Activated naive CD4-positive, alpha-beta T cell treated with anti-CD3 and anti-CD28 coated beads, Interleukin-2, amount 50 U/mL, for 24 hours (primary cell): ENCODE measurements around the gene LTN1.
"Not testable (repeated sequence)": the region's sequence is repeated elsewhere in the genome, so short reads cannot be mapped to it uniquely, and the experiment has no call there.

Experiments used
- H3K27ac Mint-ChIP-seq: one replicate; pipeline ENCODE4 v1.8.0; 2021; ENCODE audit warnings: mild to moderate bottlenecking, mixed read lengths
- H3K27me3 Mint-ChIP-seq: one replicate; pipeline ENCODE4 v1.8.0; 2021; ENCODE audit warnings: mixed read lengths
- H3K36me3 Mint-ChIP-seq: one replicate; pipeline ENCODE4 v1.8.0; 2021; ENCODE audit warnings: mixed read lengths
- H3K4me1 Mint-ChIP-seq: one replicate; pipeline ENCODE4 v1.8.0; 2021; ENCODE audit warnings: mixed read lengths
- H3K4me3 Mint-ChIP-seq: one replicate; pipeline ENCODE4 v1.8.0; 2021; ENCODE audit warnings: mild to moderate bottlenecking, mixed read lengths
- H3K9me3 Mint-ChIP-seq: one replicate; pipeline ENCODE4 v1.8.0; 2021; ENCODE audit warnings: mixed read lengths

Gene LTN1

DNA sequence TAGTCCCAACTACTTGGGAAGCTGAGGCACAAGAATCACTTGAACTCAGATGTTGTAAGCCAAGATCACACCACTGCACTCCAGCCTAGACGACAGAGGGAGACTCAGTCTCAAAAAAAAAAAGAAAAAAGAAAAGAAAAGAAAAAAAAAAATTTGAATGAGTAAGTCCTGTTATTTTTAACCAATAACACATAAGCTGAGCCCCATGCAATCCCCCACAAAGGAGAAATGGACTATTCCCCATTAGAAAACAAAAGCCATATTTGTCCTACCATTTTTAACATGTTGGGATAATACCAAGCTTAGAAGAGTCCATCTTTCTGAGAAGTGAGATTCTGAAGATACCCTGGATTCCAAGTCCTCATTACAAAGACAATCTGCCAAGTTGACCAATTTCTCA, 32.4 kb downstream of the LTN1 start:
- Mint-ChIP-seq H3K4me1 (peaks cover 10% of the 10 kb centered on the region), H3K27ac (no peak overlapping the region), H3K9me3 (no peaks in the 10 kb centered on the region), H3K36me3 (peaks cover 21% of the 10 kb centered on the region), H3K4me3 (no peak overlapping the region), H3K27me3 (no peaks in the 10 kb centered on the region)

DNA sequence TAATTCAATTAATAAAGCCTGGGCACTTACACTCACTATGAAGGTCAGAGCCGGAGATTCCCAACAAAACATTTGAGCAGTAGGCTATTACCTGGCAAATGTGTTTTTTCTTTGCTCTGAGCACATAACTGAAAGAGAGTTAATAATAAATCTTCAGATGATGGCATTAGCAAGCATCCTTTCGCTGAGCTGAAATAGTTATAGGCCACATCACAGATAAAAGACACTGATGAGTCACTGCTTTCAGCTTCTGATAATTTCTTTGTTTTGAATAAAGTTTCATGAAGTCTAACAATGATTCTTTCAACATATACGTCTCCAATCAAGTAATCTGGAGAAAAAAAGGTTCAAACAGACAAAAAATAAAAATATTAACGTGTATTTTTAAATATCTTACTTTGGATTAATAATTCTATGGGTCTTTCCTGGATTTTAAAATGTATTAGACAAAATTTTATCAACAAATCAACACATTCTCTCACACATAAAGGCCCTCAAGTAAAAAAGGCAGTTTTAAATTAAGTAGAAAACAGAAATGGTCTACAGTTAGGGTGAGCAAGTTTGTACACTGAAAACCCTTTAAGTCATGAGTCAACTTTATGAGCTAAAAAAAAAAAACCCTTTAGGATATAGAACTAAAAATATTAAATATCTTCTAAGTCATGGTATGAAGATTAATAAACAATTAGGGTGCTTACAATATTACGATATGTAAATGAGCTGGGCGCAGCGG, 33.1 kb downstream of the LTN1 start:
- Mint-ChIP-seq H3K27ac (no peak overlapping the region), H3K9me3 (no peaks in the 10 kb centered on the region), H3K27me3 (no peaks in the 10 kb centered on the region), H3K4me1 (peaks cover 10% of the 10 kb centered on the region), H3K4me3 (no peak overlapping the region), H3K36me3 (peaks cover 24% of the 10 kb centered on the region)

DNA sequence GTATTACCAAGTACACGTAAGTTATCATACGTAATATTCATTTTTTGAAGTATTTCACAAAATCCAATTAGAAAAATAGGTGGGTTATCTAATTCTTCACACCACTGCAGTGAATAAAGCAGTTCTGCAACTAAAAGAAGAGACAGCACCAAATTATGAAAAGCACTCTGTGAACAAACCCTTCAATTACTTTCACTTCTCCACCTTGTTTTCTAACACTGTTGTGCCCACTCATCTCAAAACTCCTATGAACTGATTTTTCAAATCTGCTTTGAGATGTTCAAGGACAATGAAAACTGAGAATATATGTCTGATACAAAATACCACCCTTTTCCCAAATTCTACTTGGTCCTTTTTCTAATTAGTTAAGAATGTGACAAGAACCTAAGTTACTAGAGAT, 39.4 kb downstream of the LTN1 start:
- Mint-ChIP-seq H3K4me1 (peaks cover 9% of the 10 kb centered on the region), H3K36me3 (peaks cover 24% of the 10 kb centered on the region), H3K27ac (no peak overlapping the region), H3K4me3 (no peak overlapping the region), H3K9me3 (no peaks in the 10 kb centered on the region), H3K27me3 (no peaks in the 10 kb centered on the region)

DNA sequence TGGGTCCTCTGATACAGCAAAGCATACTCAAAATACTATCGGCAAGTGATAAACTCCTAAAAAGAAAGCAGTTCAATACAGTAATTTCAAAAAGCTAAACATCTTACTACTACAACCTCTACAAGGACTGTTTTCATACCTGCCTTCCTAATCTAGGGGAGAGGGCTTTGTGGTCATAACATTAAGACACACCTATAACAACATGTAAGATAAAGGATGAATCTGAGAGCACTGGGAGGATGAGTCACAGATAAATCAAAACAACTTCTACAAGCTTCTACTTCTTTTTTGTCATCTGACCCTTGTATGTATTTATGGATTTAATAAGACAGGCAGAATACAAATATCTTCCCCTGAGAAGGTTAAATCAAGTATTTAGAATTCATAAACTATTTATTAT, 40.0 kb downstream of the LTN1 start:
- no peak overlapping the region for H3K27ac Mint-ChIP-seq

DNA sequence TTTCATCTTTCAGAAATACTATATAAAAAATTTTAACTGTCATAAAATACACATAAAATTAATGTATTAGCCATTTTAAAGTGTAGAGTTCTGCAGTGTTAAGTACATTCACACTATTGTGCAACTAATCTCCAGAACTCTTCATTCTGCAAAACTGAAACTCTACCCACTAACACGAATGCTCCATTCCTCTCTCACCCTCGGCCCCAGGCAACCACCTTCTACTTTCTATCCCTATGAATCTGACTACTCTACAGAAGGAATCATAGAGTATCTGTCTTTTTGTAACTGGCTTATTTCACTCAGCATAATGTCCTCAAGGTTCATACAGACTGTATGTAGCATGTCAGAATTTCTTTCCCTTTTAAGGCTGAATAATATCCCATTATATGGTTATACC, 43.4 kb downstream of the LTN1 start:
- Mint-ChIP-seq H3K36me3 (peaks cover 11% of the 10 kb centered on the region), H3K27me3 (no peaks in the 10 kb centered on the region), H3K27ac (no peak overlapping the region), H3K4me1 (peaks cover 7% of the 10 kb centered on the region), H3K9me3 (no peaks in the 10 kb centered on the region), H3K4me3 (no peak overlapping the region)

More for the DNA sequence above, 40.0 kb downstream of the LTN1 start:
- Mint-ChIP-seq H3K4me1 (peaks cover 9% of the 10 kb centered on the region), H3K4me3 (no peak overlapping the region), H3K36me3 (peaks cover 23% of the 10 kb centered on the region), H3K27me3 (no peaks in the 10 kb centered on the region), H3K9me3 (no peaks in the 10 kb centered on the region)

DNA sequence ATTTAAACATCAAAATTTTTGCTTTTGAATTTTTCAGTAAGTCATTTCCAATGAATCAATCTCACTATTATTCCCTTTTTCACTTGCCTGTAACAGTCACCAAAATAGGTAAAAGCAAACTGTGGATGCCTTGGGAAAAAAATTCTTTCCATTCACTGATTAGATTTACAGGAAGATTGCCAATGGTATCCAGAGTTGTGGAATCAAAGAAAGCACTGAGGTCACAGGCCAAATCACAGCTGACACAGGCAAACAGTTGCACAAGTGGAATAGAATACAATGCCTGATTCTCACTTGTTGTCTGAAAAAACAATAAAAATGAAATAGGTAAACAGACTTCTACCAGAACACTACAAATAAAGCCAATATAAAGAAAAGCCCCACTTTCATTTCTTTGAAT, 48.4 kb downstream of the LTN1 start:
- H3K4me3 Mint-ChIP-seq, result no peak overlapping the region
- H3K9me3 Mint-ChIP-seq, result no peaks in the 10 kb centered on the region
- no peaks in the 10 kb centered on the region for H3K27me3 Mint-ChIP-seq
- peaks cover 7% of the 10 kb centered on the region for H3K36me3 Mint-ChIP-seq
- no peaks in the 10 kb centered on the region for H3K4me1 Mint-ChIP-seq
- H3K27ac Mint-ChIP-seq, result peak overlapping the region; percentile 23

DNA sequence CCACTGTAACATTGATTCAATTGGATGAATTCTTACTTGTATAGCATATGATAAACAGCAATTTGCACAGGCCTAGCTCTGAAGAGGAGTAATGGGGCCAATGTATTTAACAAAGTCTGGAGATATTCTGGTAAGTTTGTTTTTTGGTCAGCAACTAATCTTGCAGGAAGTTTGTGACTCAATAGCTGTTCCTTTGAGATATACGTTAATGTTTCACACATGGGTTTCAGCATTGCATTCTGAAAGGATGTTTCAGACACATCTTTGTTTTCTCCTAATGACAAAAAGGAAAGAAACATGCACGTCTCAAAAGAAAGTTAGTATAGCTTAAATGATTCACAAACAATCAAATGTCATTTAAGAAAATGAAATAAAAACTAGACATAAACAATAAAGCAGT, 49.0 kb downstream of the LTN1 start:
- Mint-ChIP-seq H3K9me3 (no peaks in the 10 kb centered on the region), H3K27ac (no peak overlapping the region), H3K36me3 (peaks cover 5% of the 10 kb centered on the region), H3K4me3 (no peak overlapping the region), H3K4me1 (no peaks in the 10 kb centered on the region), H3K27me3 (no peaks in the 10 kb centered on the region)

DNA sequence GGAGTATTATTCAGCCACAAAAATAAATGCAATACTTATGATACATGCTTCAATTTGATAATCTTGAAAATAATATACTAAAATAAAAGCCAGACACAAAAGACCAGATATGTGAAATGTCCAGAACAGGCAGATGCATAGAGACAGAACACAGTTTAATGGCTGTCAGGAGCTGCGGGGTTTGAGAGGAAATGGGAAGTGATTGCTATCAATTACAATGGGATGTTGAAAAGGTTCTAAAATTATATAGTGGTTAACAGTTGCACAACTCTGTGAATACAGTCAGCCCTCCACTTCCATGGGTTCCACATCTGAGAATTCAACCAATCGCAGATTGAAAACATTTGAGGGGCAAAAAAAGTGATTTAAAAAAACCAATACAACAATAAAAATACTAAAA, 54.0 kb downstream of the LTN1 start:
- H3K36me3 Mint-ChIP-seq, result peaks cover 13% of the 10 kb centered on the region

DNA sequence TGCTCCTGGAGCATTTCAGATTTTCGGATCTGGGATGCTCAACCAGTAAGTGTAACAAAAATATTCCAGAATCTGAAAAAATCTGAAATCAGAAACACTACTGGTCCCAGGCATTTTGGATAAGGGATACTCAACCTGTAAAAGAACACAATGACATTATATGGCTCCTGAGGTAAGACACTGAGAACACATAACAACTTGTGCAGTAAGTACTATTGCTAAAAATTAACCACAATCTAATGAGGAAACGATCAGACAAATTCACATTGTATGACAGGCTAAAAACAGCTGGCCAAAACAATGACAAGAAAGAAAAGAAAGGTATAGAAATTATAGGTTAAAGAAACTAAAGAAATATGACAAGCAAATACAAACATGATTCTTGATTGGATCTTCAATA, 54.9 kb downstream of the LTN1 start:
- Mint-ChIP-seq H3K4me3 (no peak overlapping the region), H3K9me3 (no peaks in the 10 kb centered on the region), H3K36me3 (peaks cover 15% of the 10 kb centered on the region), H3K4me1 (no peaks in the 10 kb centered on the region), H3K27ac (no peak overlapping the region), H3K27me3 (no peaks in the 10 kb centered on the region)

More for the DNA sequence above, 54.0 kb downstream of the LTN1 start:
- Mint-ChIP-seq H3K4me1 (no peaks in the 10 kb centered on the region), H3K27me3 (no peaks in the 10 kb centered on the region), H3K9me3 (no peaks in the 10 kb centered on the region), H3K27ac (no peak overlapping the region), H3K4me3 (no peak overlapping the region)

DNA sequence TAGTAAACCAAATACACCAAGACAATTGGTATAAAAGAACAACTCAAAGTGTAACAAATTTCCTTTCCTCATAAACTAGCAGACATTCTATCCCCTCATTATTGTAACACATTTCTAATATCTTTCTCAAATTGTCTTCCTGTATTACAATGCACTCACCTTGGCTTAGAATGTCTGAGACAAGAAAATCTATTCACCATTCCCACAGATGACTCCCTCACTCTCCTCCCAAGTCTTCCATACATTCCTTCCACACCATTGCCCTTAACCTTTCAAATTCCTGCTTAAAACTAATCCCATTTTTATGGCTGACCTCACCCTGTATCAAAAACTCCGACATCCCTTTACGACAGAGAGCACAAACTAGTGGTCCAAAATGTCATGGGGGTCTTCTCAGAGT, 56.0 kb downstream of the LTN1 start:
- peaks cover 19% of the 10 kb centered on the region for H3K36me3 Mint-ChIP-seq
- no peaks in the 10 kb centered on the region for H3K27me3 Mint-ChIP-seq
- H3K27ac Mint-ChIP-seq, result peak overlapping the region; percentile 9
- H3K4me1 Mint-ChIP-seq, result no peaks in the 10 kb centered on the region
- H3K4me3 Mint-ChIP-seq, result no peak overlapping the region
- no peaks in the 10 kb centered on the region for H3K9me3 Mint-ChIP-seq

DNA sequence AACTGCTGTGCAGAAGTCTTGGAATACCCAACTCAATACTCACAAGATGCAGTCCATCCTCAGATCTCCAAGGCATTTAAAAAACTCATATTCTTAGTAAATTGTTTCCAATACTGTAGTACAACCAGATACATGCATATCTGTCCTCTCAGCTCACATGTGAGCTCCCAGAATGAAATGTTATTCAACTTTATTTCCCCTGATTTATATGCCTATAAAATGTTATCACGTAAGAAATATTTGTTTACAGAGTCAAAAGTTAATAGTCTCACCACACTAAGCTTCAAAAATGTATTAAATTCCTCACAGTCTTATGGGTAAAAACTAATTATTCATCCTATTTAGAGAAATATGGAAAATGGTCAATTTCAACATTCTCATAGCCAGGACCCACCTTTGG, 56.6 kb downstream of the LTN1 start:
- Mint-ChIP-seq H3K4me3 (no peak overlapping the region), H3K27me3 (no peaks in the 10 kb centered on the region), H3K27ac (peak overlapping the region; percentile 27), H3K36me3 (peaks cover 17% of the 10 kb centered on the region), H3K9me3 (no peaks in the 10 kb centered on the region), H3K4me1 (no peaks in the 10 kb centered on the region)

DNA sequence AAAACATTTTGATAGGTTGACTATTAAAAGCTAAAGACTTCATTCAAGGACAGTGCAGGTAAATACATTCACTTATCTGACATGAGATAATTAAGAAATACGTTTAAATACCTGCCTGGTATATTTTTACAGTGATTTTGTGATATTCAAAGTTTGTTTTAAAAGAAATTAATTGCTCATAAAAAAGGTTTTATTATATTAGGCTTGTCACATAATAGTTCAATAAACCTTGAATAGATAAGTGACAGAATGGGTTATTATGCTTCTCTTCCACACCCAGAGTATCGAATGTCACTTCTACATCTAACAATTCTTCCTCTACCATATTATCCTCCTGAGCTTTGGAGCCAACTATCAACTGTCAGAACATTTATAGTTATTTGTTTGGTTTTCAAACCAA, 60.0 kb downstream of the LTN1 start:
- H3K27ac Mint-ChIP-seq, result no peak overlapping the region
- H3K4me3 Mint-ChIP-seq, result no peak overlapping the region
- no peaks in the 10 kb centered on the region for H3K4me1 Mint-ChIP-seq
- peaks cover 19% of the 10 kb centered on the region for H3K36me3 Mint-ChIP-seq
- no peaks in the 10 kb centered on the region for H3K9me3 Mint-ChIP-seq
- no peaks in the 10 kb centered on the region for H3K27me3 Mint-ChIP-seq

DNA sequence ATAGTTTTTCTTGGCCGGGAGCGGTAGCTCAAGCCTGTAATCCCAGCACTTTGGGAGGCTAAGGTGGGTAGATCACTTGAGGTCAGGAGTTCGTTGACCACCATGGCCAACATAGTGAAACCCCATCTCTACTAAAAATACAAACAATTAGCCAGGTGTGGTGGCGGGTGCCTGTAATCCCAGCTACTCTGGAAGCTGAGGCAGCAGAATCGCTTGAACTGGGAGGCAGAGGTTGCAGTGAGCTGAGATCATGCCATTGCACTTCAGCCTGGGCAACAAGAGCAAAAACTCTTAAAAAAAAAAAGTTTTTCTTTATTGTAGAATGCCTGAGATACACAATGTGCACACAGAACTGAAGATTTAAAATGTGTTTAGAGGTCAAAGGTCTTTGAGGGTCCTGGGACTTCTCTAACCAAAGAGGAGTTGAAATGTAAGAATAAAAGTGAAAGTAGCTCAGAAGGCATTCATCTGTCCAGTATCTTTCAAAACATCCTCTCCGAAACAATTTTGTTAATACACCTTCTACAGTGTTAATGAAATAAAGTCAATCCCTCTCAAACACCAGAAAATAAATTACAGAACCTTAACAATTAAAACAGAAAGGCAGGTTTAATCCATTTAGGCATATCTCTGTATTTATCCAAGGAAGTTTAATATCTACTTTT, 60.8 kb downstream of the LTN1 start:
- peaks cover 22% of the 10 kb centered on the region for H3K36me3 Mint-ChIP-seq

DNA sequence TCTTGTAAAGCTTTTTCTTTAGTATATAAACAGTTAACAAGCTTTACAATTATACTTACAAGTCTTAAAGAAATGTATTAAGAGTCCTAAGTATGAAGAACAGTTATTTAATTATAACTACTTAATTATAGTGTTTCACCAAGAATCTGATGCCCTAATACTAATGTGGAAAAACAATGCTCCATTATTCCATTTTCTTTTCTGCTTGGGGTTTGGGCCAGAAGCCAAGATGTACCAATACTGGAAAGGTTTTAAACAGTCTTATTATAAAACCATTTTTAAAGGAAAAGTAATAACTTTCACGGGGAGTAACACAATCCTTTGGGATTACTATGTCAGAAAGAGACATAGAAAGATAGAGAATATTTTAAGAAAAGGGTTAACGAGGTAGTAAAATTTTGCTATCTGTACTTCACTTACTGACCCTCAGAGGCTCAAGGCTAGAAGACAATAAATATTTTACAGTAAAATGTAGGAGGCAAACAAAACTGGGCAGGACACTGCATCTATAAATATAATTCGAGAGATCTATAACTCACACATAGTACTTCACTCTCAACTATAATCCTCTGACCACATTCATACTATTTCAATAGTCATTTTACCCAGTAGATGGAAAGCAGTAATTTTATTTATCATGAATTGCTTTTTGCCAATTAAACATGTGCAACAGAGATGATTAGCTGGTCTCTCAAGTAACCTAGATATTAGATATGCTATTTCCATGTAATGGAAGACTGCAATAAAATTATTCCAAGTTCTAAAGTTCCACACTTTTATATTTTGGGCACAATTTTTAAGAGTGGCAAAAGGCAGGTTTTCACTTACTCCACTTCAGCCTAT, 63.9 kb downstream of the LTN1 start:
- no peaks in the 10 kb centered on the region for H3K9me3 Mint-ChIP-seq
- H3K36me3 Mint-ChIP-seq, result peaks cover 30% of the 10 kb centered on the region
- H3K27me3 Mint-ChIP-seq, result no peaks in the 10 kb centered on the region
- H3K27ac Mint-ChIP-seq, result no peak overlapping the region
- H3K4me1 Mint-ChIP-seq, result no peaks in the 10 kb centered on the region
- no peak overlapping the region for H3K4me3 Mint-ChIP-seq

More for the DNA sequence above, 60.8 kb downstream of the LTN1 start:
- not testable (repeated sequence) for H3K4me3 Mint-ChIP-seq, H3K4me1 Mint-ChIP-seq, H3K9me3 Mint-ChIP-seq, H3K27me3 Mint-ChIP-seq
- peak overlapping the region; percentile 51 for H3K27ac Mint-ChIP-seq

DNA sequence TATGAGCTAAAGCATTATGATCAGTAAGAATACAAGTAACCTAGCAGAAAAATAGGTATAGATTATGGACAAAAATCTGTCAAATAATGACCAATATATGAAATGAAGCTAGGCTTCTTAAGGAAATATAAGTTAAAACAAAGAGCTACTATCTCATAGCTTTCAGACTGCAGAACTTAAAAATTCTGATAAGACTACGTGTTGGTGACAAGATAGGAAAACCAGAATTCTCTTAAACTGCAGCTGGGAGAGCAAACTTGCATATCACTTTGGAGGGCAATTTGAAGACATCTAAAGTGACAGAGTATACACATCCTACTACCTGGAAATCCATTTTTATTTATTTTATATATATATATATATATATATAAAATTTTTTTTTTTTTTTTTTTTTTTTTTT, 65.5 kb downstream of the LTN1 start:
- H3K4me3 Mint-ChIP-seq, result no peak overlapping the region
- no peaks in the 10 kb centered on the region for H3K9me3 Mint-ChIP-seq
- H3K4me1 Mint-ChIP-seq, result no peaks in the 10 kb centered on the region
- no peak overlapping the region for H3K27ac Mint-ChIP-seq
- H3K27me3 Mint-ChIP-seq, result no peaks in the 10 kb centered on the region
- H3K36me3 Mint-ChIP-seq, result peaks cover 25% of the 10 kb centered on the region

DNA sequence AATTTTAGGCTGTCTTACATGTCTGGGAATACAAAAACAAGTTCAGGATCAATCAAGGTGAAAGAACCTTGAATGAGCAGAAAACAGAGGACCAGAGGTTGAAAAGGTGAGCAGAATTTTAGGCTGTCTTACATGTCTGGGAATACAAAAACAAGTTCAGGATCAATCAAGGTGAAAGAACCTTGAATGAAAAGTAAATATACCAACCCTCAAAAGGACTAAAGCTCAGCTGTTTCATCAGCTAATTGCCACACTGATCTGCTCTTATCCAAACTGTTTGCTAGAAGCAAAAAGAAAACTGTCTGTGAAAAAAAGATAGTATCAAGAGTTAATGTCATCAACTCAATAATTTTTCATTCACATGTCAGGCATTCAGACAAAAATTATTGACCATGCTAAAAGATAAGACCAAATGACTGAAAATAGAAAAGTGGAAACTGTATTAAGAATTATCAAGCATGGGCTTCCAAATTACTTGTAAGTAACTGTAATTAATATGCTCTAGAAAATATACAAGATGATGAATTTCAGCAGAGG, 69.2 kb downstream of the LTN1 start:
- Mint-ChIP-seq H3K4me1 (no peaks in the 10 kb centered on the region), H3K9me3 (no peaks in the 10 kb centered on the region), H3K27ac (no peak overlapping the region), H3K4me3 (no peak overlapping the region), H3K27me3 (no peaks in the 10 kb centered on the region), H3K36me3 (peaks cover 25% of the 10 kb centered on the region)
